Left kidney (tissue), 2 donors: Measurements from ENCODE around the gene VPS4A. TPM values are rescaled to one million over a fixed set of nuclear protein-coding genes. Genes with fewer than 3 reads are reported as not detected.

Source experiments
- DNase-seq: peaks from one replicate; pipeline ENCODE4 v3.0.0-alpha.2; 2013
- polyA plus RNA-seq: library from polyadenylated mRNA; unstranded; fragments of 120-200 nt; gene quantifications from one replicate; pipeline ENCODE4 v1.2.1, GENCODE V29; 2013; ENCODE audit not compliant: insufficient read length

Gene VPS4A
- polyA plus RNA-seq, 1 donor: 52.9 TPM

GRCh38 chr16:69364088-69364487 is 52.9 kb downstream of the VPS4A start:
- no peak for DNase-seq

- no peak for DNase-seq
Measured at GRCh38 chr16:69365901-69366300, 54.8 kb downstream of the VPS4A start.

DNA sequence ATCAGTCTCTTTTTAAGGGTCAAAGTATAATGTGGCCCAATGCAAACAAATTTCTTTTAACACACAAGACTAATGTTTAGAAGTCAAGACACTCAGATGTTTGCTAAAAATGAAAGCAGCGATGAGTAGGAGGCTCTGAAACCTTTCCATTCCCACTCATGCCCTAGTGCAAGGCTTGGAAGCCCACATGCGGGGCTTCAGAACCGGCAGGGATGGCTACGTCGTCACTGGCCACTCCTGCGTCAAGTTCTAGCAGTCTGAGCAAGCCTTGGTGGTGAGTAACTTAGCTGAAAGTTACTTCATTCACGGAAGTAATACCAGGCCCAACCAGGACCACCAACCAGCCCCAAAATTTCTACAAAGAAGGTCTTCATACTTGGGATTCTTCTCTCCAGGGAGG is 55.3 kb downstream of the VPS4A start:
- DNase-seq: no peak

DNA sequence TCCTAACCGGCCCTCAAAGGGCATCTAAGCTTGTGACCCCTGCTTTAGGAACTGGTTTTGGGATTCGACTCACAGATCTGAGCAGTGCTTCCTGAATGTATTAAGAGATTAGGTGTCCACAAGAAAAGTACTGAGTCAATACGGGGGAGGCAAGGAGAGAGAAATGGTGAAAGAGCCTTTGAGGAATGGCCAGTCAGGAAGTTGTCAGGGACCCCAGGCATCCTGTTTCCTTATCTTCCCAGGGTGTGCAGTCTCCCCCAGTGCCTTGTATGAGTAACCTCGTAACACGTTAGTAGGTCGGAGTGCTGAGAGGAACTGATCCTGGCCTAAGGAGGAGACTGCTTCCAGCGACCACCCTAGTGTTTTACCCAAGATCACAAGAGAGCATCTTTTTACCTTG is 56.8 kb downstream of the VPS4A start:
- no peak for DNase-seq

GRCh38 chr16:69368866-69369265 is 57.7 kb downstream of the VPS4A start:
- DNase-seq: no peak

DNA sequence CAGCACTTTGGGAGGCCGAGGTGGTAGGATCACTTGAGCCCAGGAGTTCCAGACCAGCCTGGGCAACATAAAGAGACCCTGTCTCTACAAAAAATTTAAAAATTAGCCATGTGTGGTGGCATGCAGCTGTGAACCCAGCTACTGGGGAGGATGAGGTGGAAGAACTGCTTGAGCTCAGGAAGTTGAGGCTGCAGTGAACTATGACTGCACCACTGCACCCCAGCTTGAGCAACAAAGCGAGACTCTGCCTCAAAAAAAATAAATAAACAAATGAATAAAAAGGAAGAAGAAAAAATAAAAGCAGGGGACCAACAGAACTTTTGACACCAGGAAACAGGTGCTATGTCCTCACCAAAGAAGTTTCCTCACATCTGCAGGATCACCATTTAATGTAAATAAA is 60.4 kb downstream of the VPS4A start:
- no peak for DNase-seq

DNA sequence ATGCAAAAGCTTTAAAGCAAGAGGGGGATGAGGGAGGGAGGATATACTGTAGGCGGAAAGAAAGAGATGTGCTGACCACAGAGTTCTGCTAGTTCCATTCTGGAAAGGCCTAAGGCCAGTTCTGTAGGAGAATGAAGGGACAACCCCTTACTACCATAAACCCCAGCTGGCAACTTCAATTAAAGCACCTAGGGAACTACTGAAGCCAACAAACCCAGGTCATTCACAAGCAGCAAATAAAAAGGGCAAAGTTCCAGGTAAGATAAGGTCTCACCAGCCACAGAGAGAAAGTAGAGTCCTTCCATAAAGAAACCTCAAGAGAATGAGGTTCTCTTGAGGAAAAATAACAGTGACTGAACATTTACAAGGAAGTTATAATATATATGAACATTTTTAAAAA is 61.9 kb downstream of the VPS4A start:
- no peak for DNase-seq

Other genes starting within 250 kb of the VPS4A start
- 4.2 TPM for gene HAS3, start 205.7 kb upstream of the VPS4A start, polyA plus RNA-seq
- 158 TPM for gene CHTF8, start 178.8 kb upstream of the VPS4A start, polyA plus RNA-seq
- gene UTP4, start 178.7 kb upstream of the VPS4A start, polyA plus RNA-seq: 64.8 TPM
- 14.8 TPM for gene SNTB2, start 124.2 kb upstream of the VPS4A start, polyA plus RNA-seq
- 2.9 TPM for gene PDF, start 19.2 kb downstream of the VPS4A start, polyA plus RNA-seq
- 39.5 TPM for gene COG8, start 28.2 kb downstream of the VPS4A start, polyA plus RNA-seq
- gene NIP7, start 28.4 kb downstream of the VPS4A start, polyA plus RNA-seq: 38.9 TPM
- 2.6 TPM for gene TMED6, start 40.4 kb downstream of the VPS4A start, polyA plus RNA-seq
- 46.8 TPM for gene TERF2, start 74.7 kb downstream of the VPS4A start, polyA plus RNA-seq
- gene CYB5B, start 113.3 kb downstream of the VPS4A start, polyA plus RNA-seq: 151 TPM